Activated gamma-delta T cell treated with anti-CD3 and anti-CD28 coated beads, Interleukin-2, amount 50 U/mL, for 16 hours (primary cell): ENCODE results near the gene ITPRIP.

Source experiments
- DNase-seq: peaks from one replicate; pipeline ENCODE4 v3.0.0-alpha.2; 2020; ENCODE audit warnings: low read depth

Gene ITPRIP

GRCh38 chr10:104340641-104341040, 2.4 kb upstream of the ITPRIP start:
- no peak for DNase-seq

- DNase-seq = no peak
Measured at GRCh38 chr10:104340111-104340526, 1.9 kb upstream of the ITPRIP start.

- no peak for DNase-seq
Measured at GRCh38 chr10:104339469-104340110, 1.3 kb upstream of the ITPRIP start.

GRCh38 chr10:104337521-104337984, 712 bp downstream of the ITPRIP start:
- DNase-seq = no peak

GRCh38 chr10:104336821-104337467, 1.3 kb downstream of the ITPRIP start:
- DNase-seq = no peak

- no peak for DNase-seq
Measured at GRCh38 chr10:104334965-104335650, 3.2 kb downstream of the ITPRIP start.

GRCh38 chr10:104334561-104334960, 3.7 kb downstream of the ITPRIP start:
- no peak for DNase-seq

- no peak for DNase-seq
Measured at GRCh38 chr10:104333728-104334373, 4.4 kb downstream of the ITPRIP start.

GRCh38 chr10:104333032-104333727, 5.1 kb downstream of the ITPRIP start:
- DNase-seq = peak; percentile 62

GRCh38 chr10:104332243-104333031, 5.8 kb downstream of the ITPRIP start:
- no peak for DNase-seq

- DNase-seq = no peak
Measured at GRCh38 chr10:104331208-104331838, 6.9 kb downstream of the ITPRIP start.

GRCh38 chr10:104330168-104331110, 7.8 kb downstream of the ITPRIP start:
- DNase-seq = no peak

GRCh38 chr10:104329735-104330134, 8.5 kb downstream of the ITPRIP start:
- no peak for DNase-seq

GRCh38 chr10:104328896-104329710, 9.2 kb downstream of the ITPRIP start:
- DNase-seq = peak; percentile 74

- DNase-seq = no peak
Measured at GRCh38 chr10:104328646-104328895, 9.7 kb downstream of the ITPRIP start.

- DNase-seq = no peak
Measured at GRCh38 chr10:104327745-104328645, 10.3 kb downstream of the ITPRIP start.

- DNase-seq = no peak
Measured at GRCh38 chr10:104326991-104327610, 11.2 kb downstream of the ITPRIP start.
